Measurements from ENCODE around the gene ZDHHC8.

Gene ZDHHC8

DNA sequence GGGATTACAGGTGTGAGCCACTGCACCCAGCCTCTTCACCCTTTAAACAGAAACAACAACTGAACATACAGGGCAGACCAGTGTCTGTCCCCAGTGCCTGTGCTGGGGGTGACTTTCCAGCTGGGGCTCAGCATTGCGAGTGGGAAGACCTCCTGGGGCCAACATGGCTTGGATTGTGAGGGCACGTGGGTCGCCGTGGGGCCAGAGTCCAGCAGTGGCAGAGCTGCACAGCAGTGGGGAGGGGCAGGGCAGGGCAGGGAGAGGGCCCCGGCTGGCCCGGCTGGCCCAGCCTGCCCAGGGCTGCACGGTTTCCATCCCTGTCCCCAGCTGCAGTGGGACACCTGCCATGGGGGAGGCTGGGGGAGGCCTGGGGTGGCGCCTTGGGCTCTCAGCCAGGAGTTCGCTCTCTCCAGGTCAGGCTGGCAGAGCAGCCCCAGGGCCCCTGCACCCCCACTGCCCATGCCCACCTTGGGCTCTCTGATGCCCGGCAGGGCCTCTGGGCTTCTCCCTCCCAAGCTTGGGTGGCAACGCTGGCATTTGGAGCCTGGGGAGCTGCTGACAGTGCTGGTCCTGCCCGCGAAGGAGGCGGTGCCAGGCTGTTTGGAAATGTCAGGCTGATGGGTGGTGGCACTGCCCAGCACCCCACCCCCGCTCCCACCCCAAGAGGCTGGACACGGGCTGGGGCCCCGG is 49.7 kb downstream of the ZDHHC8 start:
- no peak for DNase-seq

DNA sequence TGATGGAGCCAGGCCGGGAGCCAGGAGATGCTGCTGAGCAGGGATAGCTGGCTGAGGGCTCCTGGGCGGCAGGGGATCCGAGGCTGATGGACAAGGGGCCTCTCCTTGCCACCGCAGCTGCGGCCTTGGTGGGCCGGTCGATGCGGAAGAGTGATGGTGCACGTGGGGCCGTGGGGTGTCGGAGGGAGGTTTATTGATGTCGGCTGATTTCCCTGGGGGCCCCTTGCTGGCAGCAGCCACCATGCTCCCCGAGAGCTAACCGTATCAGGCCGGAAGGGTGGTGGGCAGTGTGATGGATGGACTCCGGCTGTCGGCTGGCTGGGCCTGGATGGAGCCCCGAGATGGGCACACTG is 50.3 kb downstream of the ZDHHC8 start:
- DNase-seq, result no peak

DNA sequence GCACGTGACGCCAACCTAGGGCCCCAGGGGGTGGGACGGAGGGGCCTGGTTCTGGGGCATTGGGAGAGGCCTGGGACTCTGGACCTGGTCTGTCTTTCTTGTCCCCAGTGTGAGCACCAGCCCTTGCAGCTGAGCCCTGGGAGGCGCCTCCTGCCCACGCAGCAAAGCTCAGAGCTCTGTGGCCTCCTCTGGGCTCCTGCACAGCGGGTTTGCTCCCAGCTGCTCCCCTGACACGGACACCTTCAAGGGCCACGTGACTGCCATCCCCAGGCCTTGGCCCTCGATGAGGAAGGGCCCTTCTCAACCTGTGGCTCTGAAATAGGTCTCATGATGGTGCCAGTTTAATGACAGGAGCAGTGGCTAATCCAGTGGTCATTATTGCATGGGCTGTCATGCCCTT is 50.8 kb downstream of the ZDHHC8 start:
- DNase-seq, result peak in 3 of 4 experiments; percentile 12 to 54 (median 39)

DNA sequence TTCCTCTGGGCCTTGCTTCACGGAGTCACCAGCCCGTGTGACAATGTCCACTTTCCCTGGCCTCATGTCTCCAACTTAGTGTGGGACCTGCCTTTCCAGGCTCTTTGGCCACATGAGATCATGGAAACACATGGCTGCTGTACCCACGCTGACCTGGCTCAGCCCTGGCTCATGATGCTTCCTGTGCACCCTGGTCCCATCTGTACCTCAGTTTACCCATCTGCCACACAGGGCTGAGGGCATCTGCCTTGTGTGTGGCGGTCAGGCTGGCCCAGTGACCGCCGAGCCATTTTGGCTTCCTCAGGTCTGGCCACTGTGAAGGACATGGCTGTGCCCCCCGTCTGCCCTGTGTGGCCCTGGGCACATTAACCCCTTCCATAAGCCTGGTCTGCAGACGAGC is 51.5 kb downstream of the ZDHHC8 start:
- no peak for DNase-seq

DNA sequence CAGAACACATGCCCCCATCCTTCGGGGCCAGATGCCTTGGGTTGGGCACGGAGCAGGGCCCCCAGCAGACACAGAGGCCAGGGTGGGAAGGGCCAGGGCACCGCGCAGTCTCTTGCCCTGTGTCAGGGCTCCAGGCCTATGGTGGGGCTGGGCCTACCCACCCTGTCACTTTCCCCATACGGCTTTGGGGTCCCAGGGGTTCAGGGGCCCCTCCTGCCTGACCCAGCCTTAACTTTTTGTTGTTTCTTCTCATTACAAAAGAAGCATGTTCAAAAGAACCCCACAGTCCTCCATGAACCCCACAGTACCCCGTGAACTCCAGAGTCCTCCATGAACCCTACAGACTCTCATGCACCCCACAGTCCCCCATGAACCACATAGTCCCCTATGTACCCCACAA is 52.2 kb downstream of the ZDHHC8 start:
- DNase-seq, result no peak

DNA sequence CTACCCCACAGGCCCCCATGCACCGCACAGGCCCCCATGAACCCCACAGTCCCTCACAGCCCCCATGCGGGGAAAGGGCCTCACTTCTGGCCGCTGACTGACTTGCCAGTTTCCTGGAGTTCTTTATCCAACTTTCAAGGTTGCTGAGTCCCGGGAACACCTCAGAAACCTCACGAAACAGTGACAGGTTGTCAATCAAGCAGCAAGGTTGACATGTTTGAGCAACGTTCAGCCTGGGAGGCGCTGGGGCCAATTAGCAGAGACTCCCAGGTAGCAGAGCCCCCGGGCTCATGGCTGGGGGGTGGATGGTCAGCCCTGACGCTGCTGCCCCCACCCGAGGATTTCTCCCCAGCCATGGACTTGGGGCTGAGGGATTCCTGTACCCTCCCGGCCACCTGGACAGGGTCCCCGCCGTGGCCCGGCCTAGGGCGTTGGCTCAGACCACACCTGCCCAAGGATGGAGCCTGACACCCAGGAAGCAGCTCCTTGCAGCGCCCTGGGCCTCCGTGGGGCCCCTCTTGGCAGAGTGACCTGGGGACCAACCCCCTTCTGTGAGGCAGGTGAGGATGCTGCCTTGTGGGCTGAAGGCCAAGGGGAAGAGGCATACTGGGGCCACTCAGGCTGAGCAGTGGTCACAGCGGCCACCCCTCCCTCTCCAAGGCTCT is 53.0 kb downstream of the ZDHHC8 start:
- no peak for DNase-seq

DNA sequence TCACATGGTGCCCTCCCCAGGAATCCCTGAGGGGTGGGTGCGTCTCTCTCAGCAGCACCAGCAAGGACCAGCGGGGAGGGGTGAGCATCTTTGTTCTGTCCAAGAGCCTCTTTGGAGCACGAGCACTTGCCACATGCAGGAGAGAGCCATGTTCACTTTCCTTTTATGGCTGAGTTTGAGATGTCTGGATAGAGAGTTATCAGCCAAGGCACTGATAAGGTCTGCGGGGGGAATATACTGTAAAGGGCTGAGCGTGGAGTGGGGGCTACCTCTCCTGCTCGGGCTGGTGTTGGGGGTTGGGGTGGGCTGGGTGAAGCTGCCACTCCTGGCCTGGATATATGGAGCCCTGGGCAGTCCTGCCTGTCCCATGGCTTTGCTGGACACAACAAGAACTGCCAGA is 54.1 kb downstream of the ZDHHC8 start:
- DNase-seq, result no peak

DNA sequence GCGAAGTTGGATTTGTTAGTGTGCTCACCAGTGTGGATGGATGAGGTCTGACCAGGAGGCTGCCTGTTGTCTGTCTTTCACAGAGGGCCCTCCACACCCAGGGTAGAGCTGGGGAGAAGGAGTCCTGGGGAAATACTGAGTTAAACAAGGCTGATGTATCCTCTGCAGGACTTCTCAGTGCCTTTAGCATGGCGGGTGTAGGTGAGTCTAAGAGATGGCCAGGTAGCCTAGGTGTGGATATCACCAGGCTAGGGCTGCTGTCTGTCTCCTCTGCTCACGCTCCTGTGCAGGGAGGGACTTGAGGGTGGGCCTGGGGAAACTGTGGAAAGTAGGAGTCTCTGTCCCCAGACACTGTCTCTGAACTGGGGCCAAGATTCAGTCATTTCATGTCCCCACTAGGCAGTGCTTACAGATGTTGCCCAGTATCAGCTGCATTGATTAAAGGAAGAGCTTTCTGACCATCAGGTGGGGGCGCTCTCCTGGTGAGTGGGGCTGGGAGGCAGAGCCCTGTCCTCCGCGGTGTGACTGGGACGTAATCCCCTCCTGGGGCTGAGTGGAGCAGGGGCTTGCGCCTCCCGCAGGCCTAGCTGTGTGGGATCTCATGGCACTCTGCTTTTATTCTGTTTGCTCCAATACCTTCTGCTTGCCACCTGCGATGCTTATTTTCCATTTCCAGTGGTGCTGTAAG is 54.7 kb downstream of the ZDHHC8 start:
- DNase-seq, result no peak

DNA sequence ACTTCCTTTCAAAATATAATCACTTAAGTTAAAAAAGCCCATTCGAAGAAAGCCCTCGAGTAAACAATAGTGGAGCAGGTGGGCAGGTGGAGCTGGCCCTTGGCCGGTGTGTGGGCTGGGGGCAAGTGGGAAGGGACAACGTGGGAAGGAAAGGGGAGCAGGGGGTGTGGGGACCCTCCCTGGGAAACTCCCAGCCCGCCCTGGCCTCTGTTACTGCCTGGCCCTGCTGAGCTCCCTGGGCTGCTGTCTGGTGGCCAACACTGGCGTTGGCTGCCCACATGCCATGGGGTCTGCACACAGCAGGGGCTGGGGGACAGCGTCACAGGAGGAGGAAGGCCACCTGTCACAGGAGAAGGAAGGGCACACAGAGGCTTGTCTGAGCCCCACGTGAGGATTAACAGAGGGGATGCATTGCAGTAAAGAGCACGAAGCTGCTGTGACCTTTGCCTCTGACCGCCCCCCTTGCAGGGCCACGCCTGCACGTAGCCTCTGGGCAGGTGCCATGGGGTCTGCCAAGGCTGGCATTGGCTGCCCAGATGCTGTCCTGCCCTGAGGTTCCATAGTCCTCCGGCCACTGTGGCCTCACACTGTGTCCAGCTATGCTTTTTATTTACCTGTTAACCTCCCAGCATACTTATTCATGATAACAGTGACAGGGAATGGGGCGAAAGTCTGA is 55.4 kb downstream of the ZDHHC8 start:
- DNase-seq, result no peak

DNA sequence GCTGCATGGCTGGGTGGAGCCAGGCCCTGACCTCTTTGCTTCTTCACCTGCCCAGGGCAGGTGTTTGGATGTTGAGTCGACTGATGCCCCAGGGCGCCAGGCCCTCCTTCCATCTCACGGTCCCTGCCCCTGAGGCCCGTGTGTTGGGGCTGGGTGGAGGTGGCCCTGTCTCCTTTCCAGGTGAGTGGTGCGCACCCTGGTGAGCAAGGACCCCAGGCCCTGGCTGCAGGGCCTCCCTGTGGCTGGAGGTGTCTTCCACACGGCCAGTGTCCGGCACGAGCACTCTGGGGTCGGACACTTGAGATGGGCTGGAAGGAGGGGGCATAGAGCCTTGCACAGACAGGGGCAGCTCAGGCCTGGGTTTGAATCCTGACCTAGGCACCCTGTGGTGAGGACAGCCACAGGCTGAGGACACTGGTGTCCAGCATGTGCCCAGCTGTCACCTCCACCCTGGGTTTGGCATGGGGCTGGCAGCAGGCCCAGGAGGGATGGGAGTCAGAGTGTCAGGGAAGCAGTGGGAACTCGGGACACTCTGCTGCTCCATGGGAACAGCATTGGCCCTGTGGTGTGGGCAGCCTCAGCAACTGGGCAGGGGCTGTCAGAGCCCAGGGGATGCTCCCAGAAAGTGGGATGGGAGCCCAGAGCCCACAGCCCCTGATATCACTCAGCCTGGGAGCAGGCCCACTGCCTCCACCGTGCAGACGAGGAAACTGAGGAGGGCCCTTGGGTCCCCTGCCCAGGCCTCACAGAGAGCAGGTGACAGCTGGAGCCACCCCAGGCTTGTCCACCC is 56.4 kb downstream of the ZDHHC8 start:
- DNase-seq, result no peak

DNA sequence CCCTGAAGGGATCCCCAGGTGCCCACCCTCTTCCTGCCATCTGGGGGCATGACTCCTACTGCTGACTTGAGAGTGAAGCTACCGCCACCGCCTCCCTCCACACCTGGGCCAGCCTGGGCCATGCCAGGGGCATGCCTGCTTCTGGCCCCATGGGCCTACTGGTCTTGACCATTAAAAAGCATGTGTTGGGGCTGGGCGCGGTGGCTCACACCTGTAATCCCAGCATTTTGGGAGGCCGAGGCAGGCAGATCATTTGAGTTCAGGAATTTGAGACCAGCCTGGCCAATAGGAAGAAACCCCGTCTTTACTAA is 56.9 kb downstream of the ZDHHC8 start:
- DNase-seq, result no peak

DNA sequence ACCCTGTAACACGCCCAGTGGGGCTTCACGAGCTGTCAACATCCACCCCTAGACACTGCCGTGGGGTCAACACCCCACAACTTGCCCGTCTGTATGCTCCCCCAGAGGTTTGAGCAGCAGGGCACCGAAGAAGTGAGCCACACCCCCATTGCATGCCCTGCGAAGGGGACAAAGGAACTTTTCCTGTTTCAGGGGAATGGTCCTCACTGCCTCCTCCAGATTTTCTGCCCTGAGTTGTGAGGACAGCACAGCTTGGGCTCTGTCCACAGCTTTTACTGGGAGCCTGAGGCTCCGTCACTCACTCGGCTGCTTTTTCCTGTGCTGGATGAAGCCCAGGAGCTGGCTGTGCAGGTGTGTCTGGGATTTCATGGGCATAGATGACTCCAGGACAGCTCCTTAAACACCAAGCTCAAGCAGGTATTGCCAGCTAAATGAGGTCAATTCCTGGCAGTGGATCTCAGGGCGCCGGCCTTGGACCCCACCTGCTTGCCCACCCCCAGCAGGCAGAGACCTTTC is 59.5 kb downstream of the ZDHHC8 start:
- no peak for DNase-seq

DNA sequence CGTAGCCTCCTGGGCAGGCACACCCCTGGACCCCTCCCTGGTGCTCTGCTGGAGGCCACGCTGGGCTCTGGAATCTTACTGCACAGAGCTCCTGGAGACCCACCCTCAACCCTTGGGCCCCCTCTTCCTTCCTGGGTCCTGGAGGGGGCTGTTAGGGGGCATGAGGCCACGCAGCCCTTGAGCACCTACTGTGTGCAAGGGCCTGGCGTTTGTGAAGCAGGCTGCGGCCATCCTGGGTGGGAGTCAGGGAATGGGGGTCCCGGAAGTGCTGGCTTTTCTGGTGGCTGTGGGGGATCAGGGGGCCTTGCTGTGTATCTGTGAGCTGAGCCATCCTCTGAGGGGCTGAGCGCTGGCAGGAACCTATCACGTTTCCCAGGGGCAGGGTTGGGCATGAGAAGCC is 60.2 kb downstream of the ZDHHC8 start:
- no peak for DNase-seq

DNA sequence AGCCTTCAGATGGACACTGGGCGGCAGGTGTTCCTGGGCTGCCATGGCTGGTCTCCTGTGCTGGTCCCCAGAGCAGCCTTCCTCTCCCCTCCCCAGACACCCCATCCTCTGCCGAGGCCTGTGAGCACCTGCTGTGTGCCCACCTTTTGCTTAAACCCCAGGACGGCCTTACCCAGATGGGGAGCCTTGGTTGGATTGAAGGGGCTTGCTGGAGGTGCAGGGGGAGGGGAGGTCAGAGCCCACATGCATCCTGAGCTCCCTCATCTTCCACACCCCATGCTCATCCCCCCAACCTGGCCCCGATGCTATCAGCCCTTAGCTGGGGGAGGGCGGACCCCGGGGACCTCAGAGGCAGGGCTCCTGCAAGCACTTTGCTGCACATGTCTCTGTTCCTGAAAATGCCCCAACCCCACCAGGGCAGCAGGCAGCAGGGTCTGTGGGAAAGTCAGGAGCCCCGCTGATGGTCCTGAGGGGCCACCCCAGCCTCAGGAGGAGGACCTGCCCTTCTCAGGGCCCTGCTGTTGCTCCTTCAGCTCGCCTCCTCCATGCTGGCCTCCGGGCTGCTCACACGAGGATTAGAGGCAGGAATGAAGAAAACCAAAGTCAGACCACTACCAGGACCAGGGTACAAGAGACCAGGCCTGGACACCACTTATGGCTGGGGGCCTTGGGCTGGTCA is 60.8 kb downstream of the ZDHHC8 start:
- no peak for DNase-seq

DNA sequence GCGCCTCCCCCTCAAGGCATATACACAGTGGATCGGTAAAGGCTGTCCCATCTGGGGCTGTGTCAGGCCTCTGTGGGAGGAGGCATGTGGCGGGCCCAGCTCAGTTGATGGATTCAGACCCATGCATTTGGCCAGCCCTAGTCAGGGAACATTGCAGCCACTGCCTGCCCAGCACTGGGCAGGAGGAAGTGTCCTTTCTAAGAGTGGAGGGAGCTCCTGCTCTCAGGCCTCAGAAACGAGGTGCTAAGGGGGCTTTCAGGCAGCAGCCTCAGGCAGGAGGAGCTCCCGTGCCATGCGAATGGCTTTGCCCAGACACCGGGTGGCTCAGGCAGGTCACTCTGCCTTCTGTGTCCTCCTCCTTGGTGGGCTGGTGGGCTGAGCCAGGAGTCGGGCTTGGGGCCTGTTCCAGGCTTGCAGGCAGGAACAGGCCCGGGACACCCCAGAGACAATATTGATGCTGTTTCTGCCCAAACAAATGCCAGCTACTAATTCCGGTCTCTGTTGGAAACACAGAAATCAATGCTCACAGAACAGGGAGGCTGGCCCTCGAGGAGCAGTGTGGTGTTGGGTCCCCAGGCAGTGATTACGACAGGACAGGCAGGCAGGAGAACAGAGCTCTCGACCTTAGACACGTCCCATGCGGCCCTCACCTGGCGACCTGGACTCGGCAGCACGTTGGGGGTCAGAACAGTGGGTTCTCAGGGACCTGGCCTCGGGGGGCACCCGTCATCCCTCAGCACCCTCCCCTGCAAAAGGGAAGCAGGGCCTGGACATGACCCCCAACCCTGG is 61.6 kb downstream of the ZDHHC8 start:
- DNase-seq, result no peak

DNA sequence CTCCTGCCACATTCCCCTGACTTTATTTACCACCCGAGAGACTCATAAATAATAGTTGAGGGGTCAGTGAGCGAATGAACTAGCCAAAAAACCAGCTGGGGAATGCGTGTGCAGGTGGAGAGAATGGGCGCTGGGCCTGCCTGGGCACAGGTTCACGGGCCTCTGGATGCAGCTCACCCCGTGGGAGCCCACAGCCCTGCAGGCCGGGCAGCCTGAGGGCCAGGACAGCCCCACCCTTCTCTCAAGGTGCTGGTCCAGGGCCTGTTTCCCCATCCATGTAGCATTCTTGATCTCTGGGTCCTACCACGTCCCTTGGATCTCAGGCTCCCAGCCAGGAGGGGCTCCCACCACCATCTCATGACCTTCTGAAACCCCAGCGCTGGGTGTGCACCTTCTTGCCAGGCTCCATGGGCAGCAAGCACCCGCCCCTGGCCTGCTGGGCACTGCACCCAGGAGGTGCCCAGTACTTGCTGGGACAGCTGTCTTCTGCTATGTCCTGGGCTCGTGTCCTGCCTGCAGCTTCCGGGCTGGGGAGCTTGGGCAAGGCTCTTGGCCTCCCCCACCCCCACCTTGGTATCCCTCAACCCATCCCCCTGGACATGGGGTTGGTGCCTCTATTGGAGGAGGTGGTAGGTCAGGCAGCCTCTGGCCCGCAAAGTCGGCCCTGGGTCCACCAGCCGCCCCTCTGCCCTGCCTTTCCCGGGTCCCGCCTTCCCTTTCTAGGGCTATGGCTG is 62.3 kb downstream of the ZDHHC8 start:
- no peak for DNase-seq

DNA sequence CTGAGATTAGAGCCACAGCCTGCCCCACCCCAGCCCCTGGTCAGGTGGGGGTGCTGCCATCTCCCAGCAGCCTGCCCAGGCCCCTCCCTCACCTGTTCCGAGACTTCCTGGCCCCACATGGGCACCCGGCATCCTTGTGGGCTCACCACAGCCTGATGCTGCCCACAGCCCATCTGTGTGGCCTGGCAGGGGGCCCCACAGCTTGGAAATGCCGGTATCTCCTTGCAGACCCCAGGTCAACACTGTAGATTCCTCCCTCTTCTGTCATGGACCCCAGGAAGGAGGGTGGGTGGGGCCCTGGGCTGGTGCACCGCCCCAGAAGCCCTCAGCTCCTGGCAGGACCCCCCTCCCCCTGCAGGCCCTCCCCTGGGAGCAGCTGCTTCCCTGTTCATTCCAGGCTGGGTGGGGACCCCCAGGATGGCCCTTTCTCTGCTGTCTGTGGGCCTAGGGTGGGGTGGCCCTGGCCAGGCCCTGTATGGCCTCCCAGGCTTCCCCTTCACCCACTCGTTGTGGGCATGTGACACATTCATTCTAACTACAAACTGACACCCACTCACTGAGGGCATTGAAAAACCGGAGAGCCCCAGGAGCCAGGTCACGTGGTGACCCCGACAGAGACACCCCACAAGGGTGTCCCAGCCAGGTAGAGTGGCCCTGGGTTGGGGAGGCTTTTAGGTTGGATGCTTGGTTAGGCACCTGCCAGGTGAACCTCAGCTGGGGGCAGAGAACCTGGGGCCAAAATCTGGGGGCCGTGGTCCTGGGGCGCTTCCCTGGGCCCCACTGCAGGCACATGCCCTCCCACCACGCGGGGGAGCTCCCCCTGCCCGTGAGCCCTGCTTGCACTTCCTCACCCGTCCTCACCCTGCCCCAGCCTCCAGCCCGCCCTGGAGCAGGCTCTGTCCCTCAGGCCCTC is 63.3 kb downstream of the ZDHHC8 start:
- DNase-seq, result peak; percentile 46 to 75 (median 73)

DNA sequence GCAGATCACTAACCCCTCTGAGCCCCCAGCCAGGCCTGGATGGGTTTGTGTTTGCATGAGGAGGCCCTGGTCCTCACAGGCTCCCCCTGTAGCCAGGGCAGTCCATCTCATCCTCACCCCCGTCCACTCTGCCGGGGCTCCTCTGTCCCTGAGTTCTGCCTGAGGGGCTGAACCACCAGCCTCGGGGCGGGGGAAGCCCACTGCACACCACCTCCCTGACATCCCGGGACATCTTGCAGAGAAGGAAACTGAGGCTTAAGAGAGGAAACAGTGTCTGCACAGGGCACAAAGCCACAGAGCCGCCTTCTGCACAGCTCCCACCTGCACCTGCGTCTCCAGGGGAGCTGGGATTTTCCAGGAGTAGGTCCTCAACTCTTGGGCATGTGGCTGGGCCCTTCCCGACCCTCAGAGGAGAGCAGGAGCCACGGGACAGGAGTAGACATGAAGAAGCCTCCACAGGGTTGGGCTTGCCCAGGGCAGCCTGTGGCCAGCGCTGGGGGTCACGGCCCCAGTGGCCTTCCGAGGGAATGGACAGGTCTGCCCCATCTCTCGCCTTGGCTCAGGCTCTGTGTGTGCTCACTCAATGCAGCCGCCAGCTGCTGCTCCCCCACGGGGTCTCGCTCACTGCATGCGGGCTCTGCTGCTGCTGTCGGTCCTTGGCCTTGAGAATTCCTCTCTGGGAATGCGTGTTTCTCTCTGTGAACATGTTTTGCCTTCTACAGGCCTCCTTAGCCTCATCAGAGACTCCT is 64.7 kb downstream of the ZDHHC8 start:
- no peak for DNase-seq
